Lower leg skin (tissue), 4 donors: ENCODE measurements around the gene WNK2. TPM values are rescaled to one million over a fixed set of nuclear protein-coding genes. Genes with fewer than 3 reads are reported as not detected.

Source experiments
- DNase-seq, 2 donors: peaks; one replicate each; pipeline ENCODE4 v3.0.0-alpha.2; 2019; ENCODE audit warnings: low spot score in 2 of 2
- H3K4me3 ChIP-seq: fragments of 200-600 bp; sonication (generic); 2 replicates; pipeline ENCODE4 v1.5.1; 2017; ENCODE audit warnings: mild to moderate bottlenecking, low read depth; ENCODE audit not compliant: poor library complexity, severe bottlenecking
- POLR2A ChIP-seq, 2 donors: fragments of 450-650 bp; IDR thresholded peaks; one replicate each; pipeline ENCODE4 v1.6.1; 2016 to 2017; ENCODE audit warnings: antibody characterized with exemption in 2 of 2, mild to moderate bottlenecking in 1 of 2, moderate library complexity in 1 of 2
- WGBS, 2 donors: methylation state at CpG; one replicate each; pipeline ENCODE4 v1.1.5; 2018; 5-methylcytosine and 5-hydroxymethylcytosine counted together
- intact Hi-C: fragments of 100-400 bp; cut with DNase I; formaldehyde crosslinking; loops from one replicate; pipeline ENCODE4 v1.15.0; 2023; ENCODE audit warnings: low total_unique reads
- total RNA-seq, 4 donors: library from RNA; depleted of rRNA; stranded (reverse); fragments of >200 nt; gene quantifications; one replicate each; pipeline ENCODE4 v1.1.0, GENCODE V29; 2016
- TF ChIP-seq, protein P1 (sequence below), 3 donors: fragments of 450-650 bp; IDR thresholded peaks; one replicate each; pipeline ENCODE4 v1.5.1; 2016; ENCODE audit warnings: antibody characterized with exemption in 3 of 3, mild to moderate bottlenecking in 3 of 3, moderate library complexity in 2 of 3

The WNK2 gene
- total RNA-seq, 4 donors from 2014 or later = 35.3 to 53.6 (median 42.6) TPM

DNA sequence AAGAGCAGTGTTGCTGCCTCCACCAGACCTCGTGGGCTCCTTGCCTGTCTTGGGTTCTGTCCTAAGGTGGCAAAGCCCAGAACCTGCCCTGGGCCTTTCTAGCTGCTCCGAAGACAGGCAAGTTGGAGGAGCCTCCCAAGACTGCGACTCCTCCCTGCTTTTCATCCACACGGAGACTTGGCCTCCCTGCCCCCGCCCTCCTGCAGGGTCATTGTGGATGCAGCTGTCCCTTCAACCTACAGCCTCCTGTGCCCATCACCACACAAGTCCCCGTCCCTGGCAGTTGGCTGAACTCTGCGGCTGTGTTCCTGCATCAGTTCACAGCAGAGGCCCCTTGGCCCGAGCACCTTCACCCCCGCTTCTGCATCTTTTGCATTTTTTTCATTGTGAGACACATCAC is 59.2 kb downstream of the WNK2 start:
- DNase-seq = no peak
- H3K4me3 ChIP-seq = no peak overlapping the region
- 87 to 89% methylated on average over 8 to 9 of the region's 9 CpGs for WGBS, 2 donors
- no peak for TF ChIP-seq POLR2A (IDR thresholded peaks at IDR 0.05)
- TF ChIP-seq, protein P1, sequence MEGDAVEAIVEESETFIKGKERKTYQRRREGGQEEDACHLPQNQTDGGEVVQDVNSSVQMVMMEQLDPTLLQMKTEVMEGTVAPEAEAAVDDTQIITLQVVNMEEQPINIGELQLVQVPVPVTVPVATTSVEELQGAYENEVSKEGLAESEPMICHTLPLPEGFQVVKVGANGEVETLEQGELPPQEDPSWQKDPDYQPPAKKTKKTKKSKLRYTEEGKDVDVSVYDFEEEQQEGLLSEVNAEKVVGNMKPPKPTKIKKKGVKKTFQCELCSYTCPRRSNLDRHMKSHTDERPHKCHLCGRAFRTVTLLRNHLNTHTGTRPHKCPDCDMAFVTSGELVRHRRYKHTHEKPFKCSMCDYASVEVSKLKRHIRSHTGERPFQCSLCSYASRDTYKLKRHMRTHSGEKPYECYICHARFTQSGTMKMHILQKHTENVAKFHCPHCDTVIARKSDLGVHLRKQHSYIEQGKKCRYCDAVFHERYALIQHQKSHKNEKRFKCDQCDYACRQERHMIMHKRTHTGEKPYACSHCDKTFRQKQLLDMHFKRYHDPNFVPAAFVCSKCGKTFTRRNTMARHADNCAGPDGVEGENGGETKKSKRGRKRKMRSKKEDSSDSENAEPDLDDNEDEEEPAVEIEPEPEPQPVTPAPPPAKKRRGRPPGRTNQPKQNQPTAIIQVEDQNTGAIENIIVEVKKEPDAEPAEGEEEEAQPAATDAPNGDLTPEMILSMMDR (IDR thresholded peaks at IDR 0.05) = no peak
- intact Hi-C loops = no loop called here

DNA sequence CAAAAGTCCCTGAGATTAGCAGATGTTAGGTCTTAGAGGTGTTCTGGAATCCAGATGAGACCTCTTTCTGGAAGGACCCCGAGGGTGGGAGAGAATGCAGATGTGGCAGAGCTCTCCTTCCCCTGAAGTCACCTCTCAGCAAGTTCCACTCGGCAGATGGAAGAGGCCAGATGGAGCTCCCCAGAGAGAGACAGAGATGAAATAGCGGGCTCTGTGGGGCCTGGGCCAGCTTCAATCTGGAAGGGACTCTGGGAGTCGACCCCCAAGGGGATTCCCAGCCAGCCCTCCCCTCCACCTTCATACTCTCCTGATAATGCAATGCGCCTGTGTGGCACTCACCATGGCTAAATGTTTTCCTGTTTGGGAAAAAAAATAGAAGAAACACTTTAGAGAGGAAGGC is 60.2 kb downstream of the WNK2 start:
- no peak overlapping the region for H3K4me3 ChIP-seq
- TF ChIP-seq, protein P1 (IDR thresholded peaks at IDR 0.05) = no peak
- no peak for TF ChIP-seq POLR2A (IDR thresholded peaks at IDR 0.05)
- intact Hi-C loops = no loop called here
- 74 to 85% methylated on average over 5 of the region's 5 CpGs for WGBS, 2 donors
- DNase-seq = no peak

DNA sequence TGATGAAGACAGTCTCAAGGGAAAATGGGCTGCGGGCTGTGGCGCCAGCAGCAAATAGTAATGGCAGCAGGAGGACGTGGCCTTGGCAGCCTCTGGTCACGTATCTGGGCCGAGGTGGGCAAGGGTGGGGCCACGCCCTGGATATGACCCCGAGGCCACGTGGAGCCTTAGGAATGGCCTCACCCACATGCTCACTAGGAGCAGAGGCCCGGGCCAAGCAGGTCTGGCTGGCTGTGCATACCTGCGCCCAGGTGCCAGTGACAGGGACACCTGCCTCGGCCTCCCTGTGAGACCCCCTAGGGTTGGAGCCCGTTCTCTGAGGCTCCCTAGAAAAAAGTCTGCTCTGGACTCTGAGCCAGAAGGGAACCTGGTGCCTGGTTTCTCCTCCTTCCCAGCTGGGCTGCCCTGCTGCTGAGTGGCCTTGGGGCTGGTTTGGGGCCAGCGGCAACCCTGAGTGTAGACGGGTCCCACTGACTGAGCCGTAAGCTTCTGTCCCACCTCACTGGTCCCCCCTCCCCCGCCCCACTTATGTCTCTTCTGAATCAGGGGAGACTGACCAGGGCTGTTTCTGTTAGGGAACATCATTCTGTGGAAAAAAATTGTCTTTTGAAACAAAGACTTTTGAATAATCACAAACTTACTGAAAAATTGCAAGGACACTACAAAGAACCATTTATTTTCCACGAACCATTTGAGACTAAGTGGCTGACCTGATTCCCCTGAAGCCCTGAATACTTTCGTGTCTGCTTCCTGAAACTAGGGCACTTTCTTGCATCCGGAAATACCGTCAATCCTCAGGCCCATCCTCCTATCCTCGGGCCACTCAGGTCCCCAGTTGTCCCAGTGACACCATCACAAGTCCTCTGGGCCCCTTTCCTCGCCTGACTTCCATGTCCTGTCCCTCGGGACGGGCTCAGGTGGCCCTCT is 60.8 kb downstream of the WNK2 start:
- no peak overlapping the region for H3K4me3 ChIP-seq
- TF ChIP-seq, protein P1 (IDR thresholded peaks at IDR 0.05) = no peak
- TF ChIP-seq POLR2A (IDR thresholded peaks at IDR 0.05) = no peak
- WGBS, 2 donors = 74 to 77% methylated on average over 20 to 24 of the region's 24 CpGs

DNA sequence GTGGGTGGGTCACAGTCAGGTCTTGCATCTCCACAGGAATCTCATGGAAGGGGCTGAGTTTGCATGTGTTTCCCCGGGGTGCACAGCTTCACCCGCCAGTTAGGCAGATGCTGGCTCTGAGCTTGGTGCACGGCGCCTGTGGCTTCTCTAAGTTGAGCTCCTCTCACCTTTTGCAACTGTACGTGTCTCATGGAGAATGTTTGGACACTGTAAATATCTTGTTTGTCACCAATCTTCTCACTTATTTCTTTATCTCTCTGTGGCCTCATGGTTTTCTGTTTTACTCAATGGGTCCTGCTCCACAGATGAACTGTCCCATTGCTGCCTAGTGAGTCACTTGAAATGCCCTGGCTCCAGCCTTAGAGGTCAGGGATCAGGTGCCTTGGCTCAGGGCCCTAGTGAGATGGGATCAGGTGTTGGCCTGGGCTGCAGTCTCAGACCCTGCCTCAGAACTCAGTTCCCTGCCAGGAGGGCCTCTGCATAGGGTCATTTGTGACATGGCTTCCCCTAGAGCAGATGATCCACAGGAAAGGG is 61.6 kb downstream of the WNK2 start:
- intact Hi-C loops = no loop called here
- no peak overlapping the region for H3K4me3 ChIP-seq
- 89 to 96% methylated on average over 5 of the region's 5 CpGs for WGBS, 2 donors
- no peak for DNase-seq
- TF ChIP-seq, protein P1 (IDR thresholded peaks at IDR 0.05) = no peak
- TF ChIP-seq POLR2A (IDR thresholded peaks at IDR 0.05) = no peak

More for the DNA sequence above, 60.8 kb downstream of the WNK2 start:
- no peak for DNase-seq
- intact Hi-C loops = no loop called here

DNA sequence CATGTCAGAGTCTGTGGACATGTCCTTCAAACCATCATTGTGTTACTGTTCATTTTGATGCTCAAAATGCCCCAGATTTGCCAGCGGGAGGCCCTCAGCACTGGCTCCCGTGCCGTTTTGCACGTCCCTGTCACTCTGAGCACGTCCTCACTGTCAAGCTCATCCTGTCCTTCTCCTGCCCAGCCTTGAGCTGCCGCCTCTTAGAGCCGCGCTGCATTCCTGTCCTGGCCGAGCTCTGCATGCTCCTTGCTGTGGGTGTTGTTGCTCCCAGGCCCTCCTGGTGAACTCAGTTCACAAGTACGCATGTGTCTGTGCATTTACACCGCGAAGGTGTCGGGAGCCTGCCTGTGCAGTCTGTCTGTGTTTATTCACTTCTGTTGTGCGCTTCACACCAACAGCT is 62.2 kb downstream of the WNK2 start:
- intact Hi-C loops = no loop called here
- no peak for DNase-seq
- TF ChIP-seq, protein P1 (IDR thresholded peaks at IDR 0.05) = no peak
- no peak for TF ChIP-seq POLR2A (IDR thresholded peaks at IDR 0.05)
- no peak overlapping the region for H3K4me3 ChIP-seq
- WGBS, 2 donors = 89 to 91% methylated on average over 14 of the region's 14 CpGs
